22Rv1 (cell line): Measurements from ENCODE around the gene LAMA2.
A peak's percentile ranks its signal among the peaks of the same experiment; 100 is the strongest.

Experiments
- H3K27ac ChIP-seq: fragments of 450-650 bp; 2 replicates; pipeline ENCODE4 v1.5.1; 2017
- CTCF ChIP-seq: fragments of 450-650 bp; IDR thresholded peaks from 2 replicates; pipeline ENCODE4 v1.5.1; 2017; ENCODE audit warnings: mild to moderate bottlenecking
- ZFX ChIP-seq: fragments of 450-650 bp; IDR thresholded peaks from 2 replicates; pipeline ENCODE4 v1.6.1; 2017; ENCODE audit warnings: antibody characterized with exemption, borderline replicate concordance

Gene LAMA2

GRCh38 chr6:129507846-129508245, 624.9 kb downstream of the LAMA2 start:
- peak overlapping the region; percentile 45; the same call in 1 of the 2 replicates for H3K27ac ChIP-seq
- TF ChIP-seq ZFX (no peak), CTCF (no peak)

DNA sequence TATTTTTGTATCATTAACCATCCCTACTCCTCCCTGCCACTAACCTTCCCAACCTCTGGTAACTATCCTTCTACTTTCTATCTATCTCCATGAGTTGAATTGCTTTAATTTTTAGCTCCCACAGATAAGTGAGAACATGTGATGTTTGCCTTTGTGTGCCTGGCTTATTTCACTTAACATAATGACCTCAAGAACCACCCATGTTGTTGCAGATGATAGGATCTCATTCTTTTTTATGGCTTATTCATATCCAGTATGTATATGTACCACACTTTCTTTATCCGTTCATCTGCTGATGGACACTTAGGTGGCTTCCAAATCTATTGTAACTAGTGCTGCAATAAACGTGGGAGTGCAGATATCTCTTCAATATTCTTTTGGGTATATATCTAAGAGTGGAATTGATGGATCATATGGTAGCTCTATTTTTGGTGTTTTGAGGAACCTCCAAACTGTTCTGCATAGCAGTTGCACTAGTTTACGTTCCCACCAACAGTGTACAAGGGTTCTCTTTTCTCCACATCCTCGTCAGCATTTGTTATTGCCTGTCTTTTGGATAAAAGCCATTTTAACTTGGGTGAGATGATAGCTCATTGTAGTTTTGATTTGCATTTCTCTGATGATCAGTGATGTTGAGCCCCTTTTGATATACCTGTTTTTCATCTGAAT, 625.7 kb downstream of the LAMA2 start:
- no peak overlapping the region for H3K27ac ChIP-seq
- TF ChIP-seq ZFX (no peak), CTCF (no peak)

GRCh38 chr6:129510950-129511349, 628.0 kb downstream of the LAMA2 start:
- TF ChIP-seq ZFX (no peak), CTCF (no peak)
- H3K27ac ChIP-seq, result no peak overlapping the region

GRCh38 chr6:129513471-129513870, 630.5 kb downstream of the LAMA2 start:
- TF ChIP-seq CTCF (no peak), ZFX (no peak)
- H3K27ac ChIP-seq, result no peak overlapping the region

DNA sequence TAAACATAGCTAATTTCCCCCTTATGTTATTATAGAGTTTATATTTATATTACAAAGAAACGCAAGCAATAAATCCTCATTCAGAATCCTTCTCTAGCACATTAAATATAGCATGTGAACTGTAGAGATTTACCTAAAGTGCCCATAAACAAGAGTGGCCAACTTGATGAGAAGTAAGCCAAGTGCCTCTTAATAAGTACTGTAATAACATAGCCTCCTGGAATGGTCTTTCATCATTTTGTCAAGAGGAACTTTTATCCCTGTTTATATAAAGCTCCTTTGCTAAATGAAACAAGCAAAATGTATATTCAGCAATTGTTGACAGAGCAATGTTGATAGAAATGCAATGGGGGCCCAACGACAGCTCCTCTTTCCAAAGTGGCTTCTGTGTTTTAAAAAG, 632.1 kb downstream of the LAMA2 start:
- TF ChIP-seq ZFX, result no peak
- TF ChIP-seq CTCF, result no peak
- no peak overlapping the region for H3K27ac ChIP-seq

DNA sequence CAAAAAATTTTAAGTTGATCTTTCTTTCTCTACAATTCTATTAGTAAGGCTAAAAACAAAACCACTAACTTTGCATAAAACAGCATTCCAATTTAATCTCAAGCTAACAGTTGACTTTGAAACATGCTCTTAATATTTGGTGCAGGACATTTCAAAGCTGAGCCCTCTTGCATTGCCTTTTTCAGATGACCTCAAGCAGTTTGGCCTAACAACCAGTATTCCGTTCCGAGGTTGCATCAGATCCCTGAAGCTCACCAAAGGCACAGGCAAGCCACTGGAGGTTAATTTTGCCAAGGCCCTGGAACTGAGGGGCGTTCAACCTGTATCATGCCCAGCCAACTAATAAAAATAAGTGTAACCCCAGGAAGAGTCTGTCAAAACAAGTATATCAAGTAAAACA, 633.1 kb downstream of the LAMA2 start:
- no peak for TF ChIP-seq CTCF
- no peak for TF ChIP-seq ZFX
- H3K27ac ChIP-seq, result no peak overlapping the region

DNA sequence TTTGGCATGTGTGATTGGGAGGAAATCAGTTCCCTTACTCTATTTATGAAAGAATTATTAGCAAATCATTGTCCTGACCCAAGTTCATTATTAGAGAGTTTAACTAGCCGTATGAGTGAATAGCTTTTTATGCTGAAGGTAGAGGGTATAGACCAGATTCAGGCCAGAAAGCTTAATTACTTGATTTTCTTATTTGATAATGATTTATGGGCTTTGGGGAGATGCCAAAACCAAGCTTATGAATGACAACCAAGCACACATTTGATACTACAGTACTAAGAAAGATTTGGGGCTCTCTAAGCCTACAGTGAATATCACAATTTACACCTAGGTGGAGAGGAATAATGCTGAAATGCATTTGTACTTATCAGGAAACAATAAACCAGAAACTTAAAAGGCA, 633.8 kb downstream of the LAMA2 start:
- no peak overlapping the region for H3K27ac ChIP-seq
- TF ChIP-seq ZFX (no peak), CTCF (no peak)
